Measurements from ENCODE around the gene EVPL. TPM values are rescaled to one million over a fixed set of nuclear protein-coding genes. Genes with fewer than 3 reads are reported as not detected.

EVPL gene
- total and polyA plus RNA-seq, 2 of the 13 experiments (the other 11 are each of a cell fraction or from before 2014, with no cell fraction given): 2.1 to 8.2 TPM

GRCh38 chr17:76026714-76027158 is 370 bp downstream of the EVPL start (continued):
- peak; percentile 4; the same call in 1 of the 2 replicates for TF ChIP-seq HIC2 (CRISPR knock-in tag; IDR thresholded peaks at IDR 0.05; ENCODE audit: low read depth)
- no peak for TF ChIP-seq ZNF431 (CRISPR knock-in tag; IDR thresholded peaks at IDR 0.05; ENCODE audit: borderline replicate concordance, low read depth)
- no peak for TF ChIP-seq SIX4 (CRISPR knock-in tag; IDR thresholded peaks at IDR 0.05)
- no peak for TF ChIP-seq TP53 (CRISPR knock-in tag; conservative IDR thresholded peaks at IDR 0.05)
- no peak for TF ChIP-seq KLF11 (CRISPR knock-in tag; IDR thresholded peaks at IDR 0.05)
- TF ChIP-seq ZFP36L1 (CRISPR knock-in tag; IDR thresholded peaks at IDR 0.05): no peak
- no peak for TF ChIP-seq TARDBP (CRISPR knock-in tag; IDR thresholded peaks at IDR 0.05)
- TF ChIP-seq, protein P1, sequence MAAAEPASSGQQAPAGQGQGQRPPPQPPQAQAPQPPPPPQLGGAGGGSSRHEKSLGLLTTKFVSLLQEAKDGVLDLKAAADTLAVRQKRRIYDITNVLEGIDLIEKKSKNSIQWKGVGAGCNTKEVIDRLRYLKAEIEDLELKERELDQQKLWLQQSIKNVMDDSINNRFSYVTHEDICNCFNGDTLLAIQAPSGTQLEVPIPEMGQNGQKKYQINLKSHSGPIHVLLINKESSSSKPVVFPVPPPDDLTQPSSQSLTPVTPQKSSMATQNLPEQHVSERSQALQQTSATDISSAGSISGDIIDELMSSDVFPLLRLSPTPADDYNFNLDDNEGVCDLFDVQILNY (CRISPR knock-in tag; conservative IDR thresholded peaks at IDR 0.05): no peak
- TF ChIP-seq HHEX (CRISPR knock-in tag; IDR thresholded peaks at IDR 0.05): no peak
- 0 out of 2 replicates have a peak, but pooled peaks have one; percentile 30 for TF ChIP-seq ZNF235 (CRISPR knock-in tag; IDR thresholded peaks at IDR 0.05; ENCODE audit: borderline replicate concordance)
- no peak for TF ChIP-seq MTF1 (CRISPR knock-in tag; IDR thresholded peaks at IDR 0.05)
- no peak for TF ChIP-seq XBP1 (CRISPR knock-in tag; IDR thresholded peaks at IDR 0.05)
- no peak for TF ChIP-seq THAP9 (CRISPR knock-in tag; IDR thresholded peaks at IDR 0.05; ENCODE audit: borderline replicate concordance)
- TF ChIP-seq TRAFD1 (CRISPR knock-in tag; IDR thresholded peaks at IDR 0.05; ENCODE audit: borderline replicate concordance): 0 out of 2 replicates have a peak, but pooled peaks have one; percentile 6
- peak; percentile 36 for TF ChIP-seq YY1 (IDR thresholded peaks at IDR 0.05; ENCODE audit: insufficient read depth, insufficient replicate concordance, low read depth, low read length)
- no peak for TF ChIP-seq GABPB1 (CRISPR knock-in tag; IDR thresholded peaks at IDR 0.05)
- no peak for TF ChIP-seq PHF21A (CRISPR knock-in tag; IDR thresholded peaks at IDR 0.05)
- no peak for TF ChIP-seq SAP130 (CRISPR knock-in tag; IDR thresholded peaks at IDR 0.05; ENCODE audit: low read depth)
- no peak for TF ChIP-seq THYN1 (CRISPR knock-in tag; IDR thresholded peaks at IDR 0.05; ENCODE audit: borderline replicate concordance, low read depth)
- TF ChIP-seq ZNF605 (CRISPR knock-in tag; IDR thresholded peaks at IDR 0.05): no peak
- TF ChIP-seq ZBTB37 (CRISPR knock-in tag; IDR thresholded peaks at IDR 0.05): no peak
- no peak for TF ChIP-seq ZBTB21 (CRISPR knock-in tag; IDR thresholded peaks at IDR 0.05)

All from HepG2 (cell line).